ENCODE results near the gene AHNAK2. TPM values are rescaled to one million over a fixed set of nuclear protein-coding genes. Genes with fewer than 3 reads are reported as not detected.

AHNAK2 gene
- total and polyA plus RNA-seq, 9 of the 15 experiments (the other 6 are each of a cell fraction or from before 2014, with no cell fraction given), result 0.04 to 0.09 (median 0.04) TPM; not detected in 6

DNA sequence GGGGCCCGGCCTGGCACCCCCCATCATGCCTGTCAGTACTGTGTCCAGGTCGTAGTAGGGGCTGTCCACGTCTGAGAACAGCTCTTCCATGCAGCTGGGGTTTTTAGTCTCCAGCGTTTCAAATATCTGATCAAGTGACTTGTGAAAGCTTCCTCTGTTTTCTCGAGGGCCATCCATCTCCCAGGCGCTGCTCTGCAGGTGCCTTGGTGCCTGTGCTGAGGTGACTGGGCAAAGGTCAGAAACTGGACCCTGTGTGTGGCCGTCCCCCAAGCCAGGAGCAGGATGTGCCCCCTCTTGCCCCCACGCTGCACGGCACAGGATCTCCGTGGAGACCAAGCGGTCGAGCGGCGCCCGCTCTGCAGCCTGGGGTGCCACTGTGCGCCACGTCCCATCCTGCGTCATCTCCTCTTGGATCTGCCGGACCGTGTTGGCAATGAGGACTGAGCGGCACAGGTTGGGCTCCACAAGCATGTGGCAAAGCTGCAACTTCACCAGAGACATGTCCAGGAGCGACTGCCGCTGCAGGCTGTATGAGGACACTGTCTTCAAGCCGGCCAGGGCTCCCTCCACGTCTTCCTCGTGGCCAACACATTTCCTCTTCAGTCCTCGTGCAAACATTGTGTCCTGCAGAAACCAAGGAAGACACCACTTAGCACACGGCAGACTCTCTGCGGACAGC, 33.3 kb upstream of the AHNAK2 start:
- peaks cover 15 to 20% of the 10 kb centered on the region in 2 experiments for H3K4me1 ChIP-seq (replicated peaks in 1 of 2; ENCODE audit: control insufficient read depth in 2 of 2, insufficient read depth in 2 of 2, low read length in 2 of 2)
- ChIA-PET CTCF (ENCODE audit: low intra/inter-chr PET ratio) (no interaction called here), POLR2A (interaction anchor here (0.6 to 2.8 kb wide), 5 partner anchors 8 to 504 kb away, joined by 3 to 16 read pairs (median 3); partner anchors contain the start of gene CDCA4)
- H3K27me3 ChIP-seq (ENCODE audit: control insufficient read depth in 2 of 2, insufficient read depth in 2 of 2, low read length in 2 of 2), result no peaks in the 10 kb centered on the region
- DNase-seq (ENCODE audit: extremely low read depth in 1 of 4, low spot score in 3 of 4), result no peak
- WGBS (ENCODE audit: insufficient coverage, low coverage, missing lambda C conversion rate), result 94% methylated on average over 11 of the region's 29 CpGs
- in situ Hi-C loops (cut with MboI), result no loop called here
- TF ChIP-seq RBFOX2 (IDR thresholded peaks at IDR 0.05; ENCODE audit: low read depth, low read length) (peak; percentile 21), ZNF311 (CRISPR knock-in tag; IDR thresholded peaks at IDR 0.05) (no peak), POLR2G (IDR thresholded peaks at IDR 0.05; ENCODE audit: low read depth, low read length) (peak; percentile 43; the same call in 1 of the 2 replicates)
- no peak overlapping the region for H3K4me3 ChIP-seq
- intact Hi-C loops (cut with micrococcal nuclease), result no loop called here
- H3K9me1 ChIP-seq (ENCODE audit: control insufficient read depth, insufficient read depth, low read length), result no peaks in the 10 kb centered on the region
- BruUV-seq (replicated peaks), result no TSS peak
- H2AFZ ChIP-seq (ENCODE audit: low read depth, low read length), result no peak overlapping the region
- H3K4me2 ChIP-seq (ENCODE audit: insufficient read depth, low read length), result no peak overlapping the region
- FAIRE-seq, result no peak
- ATAC-seq, result no peak
- no peaks in the 10 kb centered on the region for H3K9me3 ChIP-seq (replicated peaks; ENCODE audit: control insufficient read depth, insufficient read depth, low read depth, low read length)
- H4K20me1 ChIP-seq (replicated peaks; ENCODE audit: control insufficient read depth, insufficient read depth, low read length), result peaks cover 40% of the 10 kb centered on the region
- H3K27ac ChIP-seq (ENCODE audit: extremely low read depth, low read depth, low read length), result no peak overlapping the region
- H3K9ac ChIP-seq (ENCODE audit: insufficient read depth in 1 of 2, low read depth in 2 of 2, low read length in 2 of 2), result peak overlapping the region in 1 of 2 experiments; percentile 36; a peak in 2 of 4 replicates
- H3K36me3 ChIP-seq (ENCODE audit: control insufficient read depth, insufficient read depth, low read length), result peaks cover 64% of the 10 kb centered on the region; the same call in 2 of the 3 replicates
- peaks cover 74% of the 10 kb centered on the region for H3K79me2 ChIP-seq (ENCODE audit: control insufficient read depth, insufficient read depth, low read length)

DNA sequence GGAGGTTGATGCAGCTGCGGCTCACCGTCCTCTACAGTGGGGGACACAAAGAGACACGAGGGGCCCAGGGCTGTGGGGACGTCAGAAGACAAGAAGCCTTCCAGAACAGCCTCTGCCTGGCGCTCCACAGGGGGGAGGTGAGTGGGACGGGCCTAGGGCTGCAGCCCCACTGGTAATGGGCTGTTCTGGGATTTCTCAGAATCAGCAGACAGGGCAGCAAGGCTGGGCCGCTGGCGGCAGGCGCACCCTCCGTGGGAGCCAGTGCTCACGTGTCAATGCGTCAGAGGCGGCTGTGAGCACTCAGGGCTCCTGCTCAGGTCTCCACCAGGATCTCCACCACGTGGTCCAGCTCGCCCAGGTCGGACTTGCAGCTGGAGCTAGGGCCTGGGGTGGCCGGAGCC, 32.7 kb upstream of the AHNAK2 start:
- no peak for FAIRE-seq
- WGBS (ENCODE audit: insufficient coverage, low coverage, missing lambda C conversion rate), result 81% methylated on average over 13 of the region's 17 CpGs
- in situ Hi-C loops (cut with MboI) (no loop called here), intact Hi-C loops (cut with micrococcal nuclease) (no loop called here)
- Histone ChIP-seq H3K4me3 (no peak overlapping the region), H3K79me2 (ENCODE audit: control insufficient read depth, insufficient read depth, low read length) (peaks cover 68% of the 10 kb centered on the region), H3K27ac (ENCODE audit: extremely low read depth, low read depth, low read length) (no peak overlapping the region), H4K20me1 (replicated peaks; ENCODE audit: control insufficient read depth, insufficient read depth, low read length) (peaks cover 38% of the 10 kb centered on the region), H3K36me3 (ENCODE audit: control insufficient read depth, insufficient read depth, low read length) (peaks cover 61% of the 10 kb centered on the region; the same call in 2 of the 3 replicates), H3K9ac (ENCODE audit: insufficient read depth in 1 of 2, low read depth in 2 of 2, low read length in 2 of 2) (peak overlapping the region in 1 of 2 experiments; percentile 35; a peak in 1 of 4 replicates), H3K4me1 (replicated peaks in 1 of 2; ENCODE audit: control insufficient read depth in 2 of 2, insufficient read depth in 2 of 2, low read length in 2 of 2) (peaks cover 10 to 23% of the 10 kb centered on the region in 2 experiments; a peak in 4 of 5 replicates), H3K9me1 (ENCODE audit: control insufficient read depth, insufficient read depth, low read length) (no peaks in the 10 kb centered on the region), H2AFZ (ENCODE audit: low read depth, low read length) (no peak overlapping the region), H3K4me2 (ENCODE audit: insufficient read depth, low read length) (no peak overlapping the region), H3K27me3 (ENCODE audit: control insufficient read depth in 2 of 2, insufficient read depth in 2 of 2, low read length in 2 of 2) (no peaks in the 10 kb centered on the region), H3K9me3 (replicated peaks; ENCODE audit: control insufficient read depth, insufficient read depth, low read depth, low read length) (no peaks in the 10 kb centered on the region)
- ChIA-PET POLR2A (interaction anchor here (0.6 to 2.8 kb wide), 3 partner anchors 9 to 505 kb away, joined by 3 to 16 read pairs (median 3); partner anchors contain the start of gene CDCA4), CTCF (ENCODE audit: low intra/inter-chr PET ratio) (no interaction called here)
- no peak for TF ChIP-seq GATA2 (CRISPR knock-in tag; IDR thresholded peaks at IDR 0.05)
- peak; percentile 15; the same call in 1 of the 2 replicates for TF ChIP-seq POLR2G (IDR thresholded peaks at IDR 0.05; ENCODE audit: low read depth, low read length)
- TF ChIP-seq RBFOX2 (IDR thresholded peaks at IDR 0.05; ENCODE audit: low read depth, low read length), result peak; percentile 18
- TF ChIP-seq, protein P1, sequence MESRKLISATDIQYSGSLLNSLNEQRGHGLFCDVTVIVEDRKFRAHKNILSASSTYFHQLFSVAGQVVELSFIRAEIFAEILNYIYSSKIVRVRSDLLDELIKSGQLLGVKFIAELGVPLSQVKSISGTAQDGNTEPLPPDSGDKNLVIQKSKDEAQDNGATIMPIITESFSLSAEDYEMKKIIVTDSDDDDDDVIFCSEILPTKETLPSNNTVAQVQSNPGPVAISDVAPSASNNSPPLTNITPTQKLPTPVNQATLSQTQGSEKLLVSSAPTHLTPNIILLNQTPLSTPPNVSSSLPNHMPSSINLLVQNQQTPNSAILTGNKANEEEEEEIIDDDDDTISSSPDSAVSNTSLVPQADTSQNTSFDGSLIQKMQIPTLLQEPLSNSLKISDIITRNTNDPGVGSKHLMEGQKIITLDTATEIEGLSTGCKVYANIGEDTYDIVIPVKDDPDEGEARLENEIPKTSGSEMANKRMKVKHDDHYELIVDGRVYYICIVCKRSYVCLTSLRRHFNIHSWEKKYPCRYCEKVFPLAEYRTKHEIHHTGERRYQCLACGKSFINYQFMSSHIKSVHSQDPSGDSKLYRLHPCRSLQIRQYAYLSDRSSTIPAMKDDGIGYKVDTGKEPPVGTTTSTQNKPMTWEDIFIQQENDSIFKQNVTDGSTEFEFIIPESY (CRISPR knock-in tag; IDR thresholded peaks at IDR 0.05), result peak; percentile 51; the same call in 1 of the 2 replicates
- no peak for TF ChIP-seq ZKSCAN1 (IDR thresholded peaks at IDR 0.05; ENCODE audit: low read depth, low read length)
- no TSS peak for BruUV-seq (replicated peaks)
- no peak for ATAC-seq
- DNase-seq (ENCODE audit: extremely low read depth in 1 of 4, low spot score in 3 of 4), result no peak

Measured in K562 (cell line).